Brain microvascular endothelial cell (primary cell): ENCODE results near the gene IFNE.
"Not testable (repeated sequence)": the region's sequence is repeated elsewhere in the genome, so short reads cannot be mapped to it uniquely, and the experiment has no call there.

Experiments
- DNase-seq: peaks from one replicate; pipeline ENCODE4 v3.0.0-alpha.2; 2020
- H3K27ac ChIP-seq: fragments of 250-450 bp; sonication (Bioruptor Pico); 2 replicates; pipeline ENCODE4 v1.5.1; 2020; ENCODE audit warnings: mild to moderate bottlenecking, moderate library complexity
- H3K27me3 ChIP-seq: fragments of 250-450 bp; sonication (Bioruptor Pico); replicated peaks from 2 replicates; pipeline ENCODE4 v1.5.1; 2020; ENCODE audit warnings: mild to moderate bottlenecking
- H3K36me3 ChIP-seq: fragments of 250-450 bp; sonication (Bioruptor Pico); replicated peaks from 2 replicates; pipeline ENCODE4 v1.5.1; 2020; ENCODE audit warnings: mild to moderate bottlenecking
- H3K4me3 ChIP-seq: 2 replicates; pipeline ENCODE4 v1.5.1; 2011; ENCODE audit warnings: low read depth, mild to moderate bottlenecking, control low read depth, low read length, moderate library complexity
- CTCF ChIP-seq: IDR thresholded peaks from 2 replicates; pipeline ENCODE4 v1.5.1; 2011; ENCODE audit warnings: low read depth, mild to moderate bottlenecking, moderate library complexity, low read length, control low read depth, inconsistent platforms; ENCODE audit errors: missing control alignments
- in situ Hi-C: cut with HindIII; loops from 2 replicates; pipeline ENCODE4 v1.10.0; 2017; ENCODE audit warnings: low sequenced_read_pairs, low pct_ligation_motif_present

The IFNE gene

GRCh38 chr9:21443849-21444625 lies 38.1 kb downstream of the IFNE start:
- H3K27ac ChIP-seq = no peak overlapping the region
- no peak for DNase-seq
- in situ Hi-C loops = no loop called here

GRCh38 chr9:21440139-21440538 lies 42.0 kb downstream of the IFNE start, which contains the start of gene IFNA1:
Gene IFNA1, plus strand, starts transcription at chr9:21440439. Its CDS starts 69 bp downstream, at chr9:21440508.
- no peak for DNase-seq
- H3K36me3 ChIP-seq = no peaks in the 10 kb centered on the region
- H3K27ac ChIP-seq = no peak within 1 kb of the TSS
- H3K4me3 ChIP-seq = no peak within 1 kb of the TSS
- TF ChIP-seq CTCF = no peak
- H3K27me3 ChIP-seq = no peaks in the 10 kb centered on the region
- in situ Hi-C loops = no loop called here

More at GRCh38 chr9:21443849-21444625, 38.1 kb downstream of the IFNE start:
- Histone ChIP-seq H3K36me3 (no peaks in the 10 kb centered on the region), H3K27me3 (no peaks in the 10 kb centered on the region), H3K4me3 (no peak overlapping the region)
- no peak for TF ChIP-seq CTCF

GRCh38 chr9:21435015-21435383 lies 47.1 kb downstream of the IFNE start:
- H3K36me3 ChIP-seq, DNase-seq: not testable (repeated sequence)

GRCh38 chr9:21434202-21435014 lies 47.7 kb downstream of the IFNE start:
- H3K4me3 ChIP-seq = no peak overlapping the region
- in situ Hi-C loops = no loop called here
- TF ChIP-seq CTCF = peak; percentile 62
- H3K27me3 ChIP-seq = no peaks in the 10 kb centered on the region
- DNase-seq = peak; percentile 71
- no peaks in the 10 kb centered on the region for H3K36me3 ChIP-seq
- no peak overlapping the region for H3K27ac ChIP-seq

More at GRCh38 chr9:21435015-21435383, 47.1 kb downstream of the IFNE start:
- H3K27ac ChIP-seq, H3K27me3 ChIP-seq, in situ Hi-C loops, H3K4me3 ChIP-seq: not testable (repeated sequence)

GRCh38 chr9:21432672-21433425 lies 49.3 kb downstream of the IFNE start:
- no peaks in the 10 kb centered on the region for H3K27me3 ChIP-seq
- H3K4me3 ChIP-seq = no peak overlapping the region
- H3K27ac ChIP-seq = no peak overlapping the region
- no peaks in the 10 kb centered on the region for H3K36me3 ChIP-seq
- DNase-seq = no peak
- in situ Hi-C loops = no loop called here
- no peak for TF ChIP-seq CTCF
